HepG2 (cell line): Measurements from ENCODE around the gene MED19. TPM values are rescaled to one million over a fixed set of nuclear protein-coding genes. Genes with fewer than 3 reads are reported as not detected.

ENCODE experiments used
- ARID2 ChIP-seq: sonication (generic); formaldehyde crosslinking; IDR thresholded peaks from 2 replicates; pipeline ENCODE4 v1.8.1; 2022; ENCODE audit warnings: mild to moderate bottlenecking, missing genetic modification reagents, borderline replicate concordance
- ARNT2 ChIP-seq: sonication (generic); formaldehyde crosslinking; IDR thresholded peaks from 2 replicates; pipeline ENCODE4 v1.8.0; 2022; ENCODE audit warnings: mild to moderate bottlenecking, low read depth, missing genetic modification reagents, moderate library complexity
- ASH2L ChIP-seq: fragments of 300-600, 200-600 bp; sonication (generic); IDR thresholded peaks from 2 replicates; pipeline ENCODE4 v1.7.0; 2017; ENCODE audit warnings: low read depth, mild to moderate bottlenecking, moderate library complexity, mixed read lengths, low read length; ENCODE audit not compliant: insufficient read length
- FOXP1 ChIP-seq, 2 experiments: fragments of 450-650 bp in 1 of 2; IDR thresholded peaks; 2 replicates each; pipeline ENCODE4 v1.6.1; 2017 to 2018; ENCODE audit warnings: antibody characterized with exemption in 1 of 2
- HMGXB3 ChIP-seq: sonication (generic); formaldehyde crosslinking; IDR thresholded peaks from 2 replicates; pipeline ENCODE4 v1.4.0; 2020; ENCODE audit warnings: missing genetic modification reagents, borderline replicate concordance
- HNF1A ChIP-seq, 2 experiments: sonication (generic) in 1 of 2; formaldehyde crosslinking in 1 of 2; IDR thresholded peaks; 2 replicates each; pipeline versions ENCODE4 v1.4.0 to v1.6.1; 2016 to 2020; ENCODE audit warnings: borderline replicate concordance in 1 of 2, low read depth in 1 of 2, mild to moderate bottlenecking in 1 of 2, missing genetic modification reagents in 1 of 2
- KAT7 ChIP-seq: IDR thresholded peaks from 2 replicates; pipeline ENCODE4 v1.6.1; 2018; ENCODE audit warnings: borderline replicate concordance, missing compliant biosample characterization
- LBX2 ChIP-seq: sonication (generic); formaldehyde crosslinking; IDR thresholded peaks from 2 replicates; pipeline ENCODE4 v1.5.0; 2020; ENCODE audit warnings: missing genetic modification reagents, mild to moderate bottlenecking, borderline replicate concordance
- LCORL ChIP-seq, 2 experiments: fragments of 450-650 bp in 1 of 2; sonication (generic) in 1 of 2; formaldehyde crosslinking in 1 of 2; IDR thresholded peaks; 2 replicates each; pipeline versions ENCODE4 v1.5.0 to v1.6.1; 2017 to 2020; ENCODE audit warnings: antibody characterized with exemption in 1 of 2, missing genetic modification reagents in 1 of 2
- MAFF ChIP-seq: IDR thresholded peaks from 2 replicates; pipeline ENCODE4 v1.6.1; 2011; ENCODE audit warnings: low read depth, low read length, improper control_type of control experiment
- NFE2L1 ChIP-seq: sonication (generic); formaldehyde crosslinking; IDR thresholded peaks from 2 replicates; pipeline ENCODE4 v1.4.0; 2020; ENCODE audit warnings: missing genetic modification reagents, mild to moderate bottlenecking, borderline replicate concordance
- NFYC ChIP-seq: IDR thresholded peaks from 2 replicates; pipeline ENCODE4 v1.6.1; 2016; ENCODE audit warnings: missing genetic modification reagents, missing compliant biosample characterization
- RCOR2 ChIP-seq: IDR thresholded peaks from 2 replicates; pipeline ENCODE4 v1.6.1; 2016; ENCODE audit warnings: missing biosample characterization, missing genetic modification reagents
- TARDBP ChIP-seq: sonication (generic); formaldehyde crosslinking; IDR thresholded peaks from 2 replicates; pipeline ENCODE4 v1.8.0; 2022; ENCODE audit warnings: mild to moderate bottlenecking, missing genetic modification reagents
- ZNF30 ChIP-seq: sonication (generic); formaldehyde crosslinking; IDR thresholded peaks from 2 replicates; pipeline ENCODE4 v1.5.0; 2020; ENCODE audit warnings: mild to moderate bottlenecking, missing genetic modification reagents
- ZNF543 ChIP-seq: sonication (generic); formaldehyde crosslinking; IDR thresholded peaks from 2 replicates; pipeline ENCODE4 v1.4.0; 2020; ENCODE audit warnings: mild to moderate bottlenecking, missing genetic modification reagents
- ZNF598 ChIP-seq: sonication (generic); formaldehyde crosslinking; IDR thresholded peaks from 2 replicates; pipeline ENCODE4 v1.5.1; 2020; ENCODE audit warnings: mild to moderate bottlenecking, missing genetic modification reagents, borderline replicate concordance
- ZNF788 ChIP-seq: sonication (generic); formaldehyde crosslinking; IDR thresholded peaks from 2 replicates; pipeline ENCODE4 v1.5.0; 2020; ENCODE audit warnings: mild to moderate bottlenecking, missing genetic modification reagents, borderline replicate concordance
- polyA plus RNA-seq, 8 experiments: library from polyadenylated mRNA; depleted of rRNA in 3 of 8; stranded (reverse) in 7 of 8; unstranded in 1 of 8; fragments of >200 nt; fragmentation: Illumina TruSeq in 4 of 8; extraction: Trizol in 4 of 8; gene quantifications; 2 replicates each; pipeline versions ENCODE4 v1.2.1 to v1.2.3, GENCODE V29; 2011 to 2016; ENCODE audit warnings: low read depth in 4 of 8, missing spikeins in 1 of 8, mixed read lengths in 1 of 8; ENCODE audit not compliant: insufficient read depth in 1 of 8
- total RNA-seq, 5 experiments: library from RNA; depleted of rRNA; stranded (reverse); fragments of >200 nt; fragmentation: Illumina TruSeq; extraction: Trizol; gene quantifications; 2 replicates each; pipeline ENCODE4 v1.2.3, GENCODE V29; 2016; ENCODE audit warnings: low read depth in 1 of 5

MED19 gene
- total and polyA plus RNA-seq, 2 of the 13 experiments (the other 11 are each of a cell fraction or from before 2014, with no cell fraction given) = 12.9 to 13.8 TPM

GRCh38 chr11:57712256-57713150, 488 bp upstream of the MED19 start, which contains the start of gene TMX2 (continued):
- TF ChIP-seq ZNF598 (CRISPR knock-in tag) (0 out of 2 replicates have a peak, but pooled peaks have one; percentile 39), ZNF30 (CRISPR knock-in tag) (peak; percentile 53; the same call in 1 of the 2 replicates), RCOR2 (no peak), TARDBP (CRISPR knock-in tag) (peak; percentile 46; the same call in 1 of the 2 replicates), HMGXB3 (CRISPR knock-in tag) (peak; percentile 78; the same call in 1 of the 2 replicates), ZNF788 (peak; percentile 66; the same call in 1 of the 2 replicates), LCORL (IDR thresholded peaks at IDR 0.05) (no peak), LCORL (CRISPR knock-in tag; IDR thresholded peaks at IDR 0.05) (peak; percentile 72), ASH2L (peak; percentile 86), FOXP1 (IDR thresholded peaks at IDR 0.05) (no peak), FOXP1 (CRISPR knock-in tag; IDR thresholded peaks at IDR 0.05) (no peak), ARID2 (CRISPR knock-in tag) (peak; percentile 69; the same call in 1 of the 2 replicates), MAFF (0 out of 2 replicates have a peak, but pooled peaks have one; percentile 7), KAT7 (CRISPR knock-in tag) (peak; percentile 29; the same call in 1 of the 2 replicates), ARNT2 (CRISPR knock-in tag) (no peak), HNF1A (IDR thresholded peaks at IDR 0.05; ENCODE audit: low read depth) (no peak), HNF1A (CRISPR knock-in tag; IDR thresholded peaks at IDR 0.05; ENCODE audit: borderline replicate concordance) (0 out of 2 replicates have a peak, but pooled peaks have one; percentile 36), ZNF543 (peak; percentile 72; the same call in 1 of the 2 replicates), NFYC (peak; percentile 94), LBX2 (CRISPR knock-in tag) (no peak), NFE2L1 (peak; percentile 83; the same call in 1 of the 2 replicates)
